Stimulated activated CD8-positive, alpha-beta memory T cell treated with anti-CD3 and anti-CD28 coated beads, Interleukin-4, amount 100 ng/mL, for 24 hours (primary cell): ENCODE measurements around the gene OR4D2.
A peak's percentile ranks its signal among the peaks of the same experiment; 100 is the strongest.

Experiments
- DNase-seq: peaks from one replicate; pipeline ENCODE4 v3.0.0-alpha.2; 2020; ENCODE audit warnings: low read depth

Gene OR4D2

GRCh38 chr17:58174871-58175270 lies 8.1 kb downstream of the OR4D2 start:
- DNase-seq = no peak

- DNase-seq = no peak
Measured at GRCh38 chr17:58176200-58176599, 9.4 kb downstream of the OR4D2 start.

GRCh38 chr17:58181796-58182195 lies 15.0 kb downstream of the OR4D2 start:
- no peak for DNase-seq

GRCh38 chr17:58183514-58183913 lies 16.7 kb downstream of the OR4D2 start:
- DNase-seq = no peak

- DNase-seq = no peak
Measured at GRCh38 chr17:58184308-58184985, 17.7 kb downstream of the OR4D2 start.

- no peak for DNase-seq
Measured at GRCh38 chr17:58184986-58185761, 18.4 kb downstream of the OR4D2 start.

- no peak for DNase-seq
Measured at GRCh38 chr17:58186591-58186990, 19.8 kb downstream of the OR4D2 start.

- DNase-seq = no peak
Measured at GRCh38 chr17:58187063-58187462, 20.3 kb downstream of the OR4D2 start.

- no peak for DNase-seq
Measured at GRCh38 chr17:58187675-58188074, 20.9 kb downstream of the OR4D2 start.

GRCh38 chr17:58189436-58190146 lies 22.8 kb downstream of the OR4D2 start:
- no peak for DNase-seq

- DNase-seq = no peak
Measured at GRCh38 chr17:58191241-58191896, 24.6 kb downstream of the OR4D2 start.

GRCh38 chr17:58192612-58193011 lies 25.8 kb downstream of the OR4D2 start, which contains the start of gene EPX:
TSS of gene EPX (plus strand) at chr17:58192726. CDS start at chr17:58192847, 121 bp downstream.
- no peak for DNase-seq

GRCh38 chr17:58193641-58194255 lies 27.0 kb downstream of the OR4D2 start:
- no peak for DNase-seq

- no peak for DNase-seq
Measured at GRCh38 chr17:58195518-58196123, 28.8 kb downstream of the OR4D2 start.

- DNase-seq = no peak
Measured at GRCh38 chr17:58196610-58197009, 29.8 kb downstream of the OR4D2 start.

- peak; percentile 37 for DNase-seq
Measured at GRCh38 chr17:58200024-58200633, 33.3 kb downstream of the OR4D2 start.

GRCh38 chr17:58202859-58203258 lies 36.1 kb downstream of the OR4D2 start:
- no peak for DNase-seq

GRCh38 chr17:58204796-58205195 lies 38.0 kb downstream of the OR4D2 start:
- no peak for DNase-seq

- DNase-seq = no peak
Measured at GRCh38 chr17:58205936-58206335, 39.2 kb downstream of the OR4D2 start.

- DNase-seq = no peak
Measured at GRCh38 chr17:58207451-58207850, 40.7 kb downstream of the OR4D2 start.

- DNase-seq = no peak
Measured at GRCh38 chr17:58208344-58208743, 41.6 kb downstream of the OR4D2 start.
